ENCODE measurements around the gene PRDM13.
"Not testable (repeated sequence)": the region's sequence is repeated elsewhere in the genome, so short reads cannot be mapped to it uniquely, and the experiment has no call there.

PRDM13 gene

DNA sequence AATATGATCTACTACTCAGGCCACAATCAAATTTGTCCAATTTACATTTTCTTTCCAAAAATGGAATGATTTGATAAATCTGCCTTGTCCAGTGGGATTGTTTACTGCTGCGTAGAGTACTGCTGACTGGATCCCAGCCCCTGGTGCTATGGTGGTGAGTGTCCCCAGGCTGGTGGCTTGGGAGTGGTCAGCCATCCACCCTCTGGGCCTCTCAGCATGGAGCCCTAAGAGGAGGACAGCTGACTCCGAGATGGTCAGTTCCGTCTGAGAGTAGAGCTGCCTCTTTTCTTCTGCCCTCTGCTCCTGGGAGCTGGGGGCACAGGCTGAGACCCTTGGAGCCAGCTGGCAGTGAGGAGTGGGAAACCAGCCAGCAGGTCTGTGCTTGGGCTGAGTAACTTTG lies 22.7 kb downstream of the PRDM13 start:
- no peak for TF ChIP-seq CTCF (IDR thresholded peaks at IDR 0.05; ENCODE audit: insufficient read depth, low read length, missing control alignments)
- POLR2A ChIA-PET: no interaction called here
- H3K4me3 ChIP-seq (ENCODE audit: low read depth, low read length): no peak overlapping the region
- no peak for DNase-seq (ENCODE audit: low read depth, low spot score)
- CTCF ChIA-PET: no interaction called here

GRCh38 chr6:99637629-99638028 lies 31.0 kb downstream of the PRDM13 start:
- no peak for TF ChIP-seq CTCF (IDR thresholded peaks at IDR 0.05; ENCODE audit: insufficient read depth, low read length, missing control alignments)
- ChIA-PET CTCF (no interaction called here), POLR2A (no interaction called here)
- DNase-seq (ENCODE audit: low read depth, low spot score): no peak
- H3K4me3 ChIP-seq (ENCODE audit: low read depth, low read length): no peak overlapping the region

DNA sequence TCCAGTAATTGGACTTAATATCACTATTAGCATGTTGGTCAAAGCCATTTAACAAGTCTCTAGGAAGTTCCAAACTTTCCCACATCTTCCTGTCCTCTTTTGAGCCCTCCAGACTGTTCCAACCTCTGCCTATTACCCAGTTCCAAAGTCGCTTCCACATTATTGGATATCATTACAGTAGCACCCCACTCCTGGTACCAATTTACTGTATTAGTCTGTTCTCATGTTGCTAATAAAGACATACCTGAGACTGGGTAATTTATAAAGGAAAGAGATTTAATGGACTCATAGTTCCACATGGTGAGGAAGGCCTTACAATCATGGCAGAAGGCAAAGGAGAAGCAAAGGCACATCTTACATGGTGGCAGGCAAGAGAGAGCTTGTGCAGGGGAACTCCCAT lies 31.7 kb downstream of the PRDM13 start:
- CTCF ChIA-PET; DNase-seq (ENCODE audit: low read depth, low spot score); H3K4me3 ChIP-seq (ENCODE audit: low read depth, low read length); POLR2A ChIA-PET: not testable (repeated sequence)

GRCh38 chr6:99641270-99641669 lies 34.6 kb downstream of the PRDM13 start:
- ChIA-PET POLR2A (no interaction called here), CTCF (no interaction called here)
- no peak for TF ChIP-seq CTCF (IDR thresholded peaks at IDR 0.05; ENCODE audit: insufficient read depth, low read length, missing control alignments)
- no peak for DNase-seq (ENCODE audit: low read depth, low spot score)
- no peak overlapping the region for H3K4me3 ChIP-seq (ENCODE audit: low read depth, low read length)

DNA sequence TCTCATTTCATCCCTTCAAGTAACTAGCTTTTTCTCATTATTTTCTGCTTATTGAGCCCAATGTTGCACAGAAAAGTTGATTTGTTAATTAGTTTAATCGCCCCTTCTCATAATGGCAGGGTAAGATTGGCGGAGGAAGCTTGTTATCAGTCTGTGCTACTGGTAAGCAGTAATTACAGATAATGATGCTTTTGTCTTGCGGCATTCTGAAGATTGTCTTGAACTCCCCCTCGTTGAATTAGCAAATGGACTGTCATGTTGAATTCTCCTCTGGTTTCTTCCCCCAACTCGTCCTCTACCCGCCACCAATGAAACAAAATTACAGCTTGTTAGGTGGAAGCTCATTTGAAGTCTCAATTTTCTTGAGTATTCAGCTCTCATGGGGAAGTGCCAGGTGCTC lies 39.4 kb downstream of the PRDM13 start:
- no peak for TF ChIP-seq CTCF (IDR thresholded peaks at IDR 0.05; ENCODE audit: insufficient read depth, low read length, missing control alignments)
- ChIA-PET POLR2A (no interaction called here), CTCF (no interaction called here)
- H3K4me3 ChIP-seq (ENCODE audit: low read depth, low read length): no peak overlapping the region
- DNase-seq (ENCODE audit: low read depth, low spot score): no peak

GRCh38 chr6:99650091-99650571 lies 43.5 kb downstream of the PRDM13 start:
- POLR2A ChIA-PET: not testable (repeated sequence)

DNA sequence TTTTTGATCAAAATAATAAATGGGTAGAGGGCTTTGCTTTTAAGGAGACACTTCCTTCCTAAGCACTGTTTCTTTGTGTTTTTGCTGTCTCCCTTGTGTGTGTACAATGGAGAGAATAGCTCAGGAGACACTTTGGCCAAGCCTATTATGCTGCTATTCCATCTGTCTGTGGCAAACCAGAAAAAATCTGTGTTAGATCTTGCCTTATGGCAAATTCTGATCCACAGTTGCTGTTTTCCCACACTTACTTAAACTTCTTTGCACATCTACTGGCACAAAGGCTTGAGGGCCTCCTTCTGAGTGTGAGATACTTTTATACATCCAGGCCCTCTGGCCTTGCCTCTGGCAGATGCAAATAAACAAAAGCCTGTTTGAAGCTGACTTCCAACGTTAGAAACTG lies 53.6 kb downstream of the PRDM13 start:
- no peak for TF ChIP-seq CTCF (IDR thresholded peaks at IDR 0.05; ENCODE audit: insufficient read depth, low read length, missing control alignments)
- H3K4me3 ChIP-seq (ENCODE audit: low read depth, low read length): no peak overlapping the region
- DNase-seq (ENCODE audit: low read depth, low spot score): no peak
- ChIA-PET CTCF (no interaction called here), POLR2A (no interaction called here)

More at GRCh38 chr6:99650091-99650571, 43.5 kb downstream of the PRDM13 start:
- DNase-seq (ENCODE audit: low read depth, low spot score); H3K4me3 ChIP-seq (ENCODE audit: low read depth, low read length); CTCF ChIA-PET: not testable (repeated sequence)
